Activated CD4-positive, alpha-beta T cell treated with anti-CD3 and anti-CD28 coated beads, Interleukin-2, amount 10 ng/mL, durations not matched to agents 24 days and 14 days (primary cell): ENCODE results near the gene PTPRN2. TPM values are rescaled to one million over a fixed set of nuclear protein-coding genes. Genes with fewer than 3 reads are reported as not detected.

Source experiments
- DNase-seq: peaks from one replicate; pipeline ENCODE4 v3.0.0; 2022
- H3K27ac Mint-ChIP-seq: one replicate; pipeline ENCODE4 v1.8.0; 2022; ENCODE audit warnings: mild to moderate bottlenecking, mixed read lengths
- H3K27me3 Mint-ChIP-seq: one replicate; pipeline ENCODE4 v1.8.0; 2022; ENCODE audit warnings: mixed read lengths
- H3K36me3 Mint-ChIP-seq: one replicate; pipeline ENCODE4 v1.8.0; 2022; ENCODE audit warnings: low read depth, mild to moderate bottlenecking, mixed read lengths
- H3K4me1 Mint-ChIP-seq: one replicate; pipeline ENCODE4 v1.8.0; 2021; ENCODE audit warnings: mixed read lengths
- H3K4me3 Mint-ChIP-seq: one replicate; pipeline ENCODE4 v1.8.0; 2022; ENCODE audit warnings: mild to moderate bottlenecking, moderate library complexity, mixed read lengths
- H3K9me3 Mint-ChIP-seq: one replicate; pipeline ENCODE4 v1.8.0; 2021; ENCODE audit warnings: mixed read lengths
- intact Hi-C: fragments of 100-400 bp; cut with micrococcal nuclease; formaldehyde crosslinking; loops from one replicate; pipeline ENCODE4 v1.15.1; 2023
- total RNA-seq: library from RNA; stranded (reverse); gene quantifications from 2 replicates; pipeline ENCODE4 v1.2.3, GENCODE V29; 2022

Gene PTPRN2
- total RNA-seq, 1 donor from 2014 or later = 0.33 TPM

DNA sequence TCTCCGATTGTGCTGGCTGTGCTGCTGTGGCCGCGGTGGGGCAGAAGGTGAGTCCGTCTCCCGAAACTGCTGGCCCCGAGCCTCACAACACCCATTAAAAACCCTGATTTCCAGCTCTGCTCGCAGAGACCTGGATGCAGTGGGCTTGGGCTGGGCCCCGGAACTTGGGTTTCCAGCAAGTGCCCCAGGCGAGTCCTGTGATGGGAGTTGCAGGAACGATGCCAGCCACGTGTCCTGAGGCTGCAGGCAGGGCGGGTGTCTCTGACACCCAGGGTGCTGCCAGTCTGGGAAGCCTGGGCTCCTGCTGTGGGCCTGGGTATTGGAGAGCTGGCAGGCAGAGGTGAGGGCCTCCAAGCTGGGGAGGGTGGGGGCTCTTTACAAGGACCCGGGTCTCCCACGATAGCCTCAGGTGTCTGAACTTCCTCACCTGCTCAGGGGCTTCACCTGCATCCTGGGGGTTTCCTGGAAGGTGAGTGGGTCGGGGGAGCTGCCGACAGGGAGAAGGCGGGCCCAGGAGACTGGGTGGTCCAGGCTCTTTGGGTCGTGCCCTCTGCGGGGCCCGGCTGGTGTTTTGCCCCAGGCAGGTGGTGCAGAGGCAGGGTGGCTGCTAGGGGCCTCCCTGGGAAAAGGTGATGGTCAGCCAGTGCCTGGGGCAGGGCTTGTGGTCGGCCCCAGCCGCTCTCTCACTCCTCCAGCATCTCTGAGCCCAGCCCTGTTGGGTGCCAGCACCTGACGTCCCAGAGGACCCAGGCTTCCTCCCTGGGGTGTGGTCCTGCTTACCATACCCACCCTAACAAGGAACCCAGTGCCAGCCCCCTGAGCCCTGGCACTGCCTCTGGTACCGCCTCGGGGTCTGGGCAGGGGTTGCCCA, 1070.5 kb downstream of the PTPRN2 start:
- Mint-ChIP-seq H3K4me3 (no peak overlapping the region), H3K36me3 (no peaks in the 10 kb centered on the region), H3K27me3 (peaks cover 5% of the 10 kb centered on the region), H3K4me1 (no peaks in the 10 kb centered on the region), H3K9me3 (no peaks in the 10 kb centered on the region), H3K27ac (no peak overlapping the region)
- intact Hi-C loops = no loop called here
- no peak for DNase-seq

GRCh38 chr7:157516311-157516710, 1071.3 kb downstream of the PTPRN2 start:
- H3K9me3 Mint-ChIP-seq = no peaks in the 10 kb centered on the region
- no peak for DNase-seq
- intact Hi-C loops = no loop called here
- no peaks in the 10 kb centered on the region for H3K4me1 Mint-ChIP-seq
- peaks cover 10% of the 10 kb centered on the region for H3K27me3 Mint-ChIP-seq
- H3K4me3 Mint-ChIP-seq = no peak overlapping the region
- no peak overlapping the region for H3K27ac Mint-ChIP-seq
- H3K36me3 Mint-ChIP-seq = no peaks in the 10 kb centered on the region

GRCh38 chr7:157515342-157516041, 1072.1 kb downstream of the PTPRN2 start:
- H3K36me3 Mint-ChIP-seq = no peaks in the 10 kb centered on the region
- no peaks in the 10 kb centered on the region for H3K9me3 Mint-ChIP-seq
- H3K27me3 Mint-ChIP-seq = peaks cover 16% of the 10 kb centered on the region
- DNase-seq = no peak
- intact Hi-C loops = no loop called here
- no peak overlapping the region for H3K27ac Mint-ChIP-seq
- no peak overlapping the region for H3K4me3 Mint-ChIP-seq
- H3K4me1 Mint-ChIP-seq = no peaks in the 10 kb centered on the region

- no peaks in the 10 kb centered on the region for H3K4me1 Mint-ChIP-seq
- H3K4me3 Mint-ChIP-seq = no peak overlapping the region
- DNase-seq = no peak
- no peaks in the 10 kb centered on the region for H3K9me3 Mint-ChIP-seq
- peaks cover 23% of the 10 kb centered on the region for H3K27me3 Mint-ChIP-seq
- H3K27ac Mint-ChIP-seq = no peak overlapping the region
- intact Hi-C loops = no loop called here
- H3K36me3 Mint-ChIP-seq = no peaks in the 10 kb centered on the region
Measured at GRCh38 chr7:157514746-157515145, 1072.9 kb downstream of the PTPRN2 start.

DNA sequence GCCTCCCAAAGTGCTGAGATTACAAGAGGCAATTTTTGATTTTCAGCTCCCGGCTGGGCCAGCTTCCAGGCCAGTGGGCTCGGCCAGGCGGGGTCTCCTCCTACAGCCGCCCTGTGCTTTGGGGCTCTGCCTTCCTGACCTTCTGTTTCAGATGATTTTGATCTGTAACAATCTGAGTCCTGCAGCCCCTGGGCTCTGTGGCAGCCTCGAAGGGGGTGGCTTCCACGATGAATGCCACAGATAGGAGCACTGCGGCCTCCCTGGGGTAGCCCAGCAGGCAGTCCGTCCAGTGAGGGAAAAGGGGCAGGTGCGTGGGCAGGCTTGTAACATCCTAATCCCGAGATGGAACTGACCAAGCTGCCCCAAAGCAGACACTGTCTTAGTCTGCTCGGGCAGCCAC, 1073.3 kb downstream of the PTPRN2 start:
- H3K4me3 Mint-ChIP-seq = no peak overlapping the region

DNA sequence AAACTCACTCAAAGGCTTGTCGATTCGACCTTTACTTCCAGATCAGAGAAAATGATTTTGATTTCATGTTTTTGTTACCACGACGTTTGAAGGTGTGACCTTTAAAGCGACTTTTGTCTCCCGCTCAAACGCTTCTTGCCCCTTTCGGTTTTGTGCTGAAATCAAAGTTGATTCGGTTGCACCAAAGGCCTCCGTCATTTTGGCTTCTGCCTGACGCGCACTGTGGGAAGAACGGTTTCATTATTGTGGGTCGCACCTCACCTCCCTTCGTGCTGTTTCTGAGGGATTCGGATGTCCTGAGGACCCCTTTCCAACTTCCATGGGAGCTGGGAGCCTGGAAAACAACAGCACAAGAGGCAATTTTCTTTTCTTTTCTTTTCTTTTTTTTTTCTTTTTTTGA, 1073.9 kb downstream of the PTPRN2 start:
- Mint-ChIP-seq H3K36me3 (no peaks in the 10 kb centered on the region), H3K27me3 (peaks cover 29% of the 10 kb centered on the region), H3K9me3 (no peaks in the 10 kb centered on the region), H3K4me1 (no peaks in the 10 kb centered on the region), H3K4me3 (peak overlapping the region; percentile 11), H3K27ac (no peak overlapping the region)
- no peak for DNase-seq
- intact Hi-C loops = no loop called here

More for the DNA sequence above, 1073.3 kb downstream of the PTPRN2 start:
- Mint-ChIP-seq H3K36me3 (no peaks in the 10 kb centered on the region), H3K4me1 (no peaks in the 10 kb centered on the region), H3K9me3 (no peaks in the 10 kb centered on the region), H3K27ac (no peak overlapping the region), H3K27me3 (peaks cover 27% of the 10 kb centered on the region)
- DNase-seq = no peak
- intact Hi-C loops = no loop called here

DNA sequence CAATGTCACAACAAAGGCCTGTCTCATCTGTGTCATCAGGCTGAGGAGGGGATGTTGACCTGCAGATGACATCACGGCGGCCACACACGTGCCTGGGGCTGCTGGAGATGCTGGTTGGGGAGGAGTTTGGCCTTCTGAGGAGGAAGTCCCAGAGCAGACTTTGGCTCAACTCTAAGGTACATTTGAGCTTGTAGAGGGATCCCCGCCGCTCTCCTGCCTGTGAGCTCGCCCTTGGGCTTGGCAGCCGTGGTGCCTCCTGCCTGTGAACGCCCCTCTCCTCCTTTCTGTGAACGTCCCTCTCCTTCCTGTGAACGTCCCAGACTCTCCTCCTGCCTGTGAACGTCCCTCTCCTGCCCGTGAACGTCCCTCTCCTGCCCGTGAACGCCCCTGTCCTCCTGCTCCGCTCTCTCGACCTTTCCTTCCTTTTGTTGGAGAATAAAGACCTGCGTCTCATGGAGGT, 1074.4 kb downstream of the PTPRN2 start:
- intact Hi-C loops = no loop called here
- H3K27ac Mint-ChIP-seq = no peak overlapping the region
- no peaks in the 10 kb centered on the region for H3K9me3 Mint-ChIP-seq
- no peaks in the 10 kb centered on the region for H3K4me1 Mint-ChIP-seq
- peak overlapping the region; percentile 11 for H3K4me3 Mint-ChIP-seq
- peaks cover 32% of the 10 kb centered on the region for H3K27me3 Mint-ChIP-seq
- H3K36me3 Mint-ChIP-seq = no peaks in the 10 kb centered on the region
- no peak for DNase-seq

DNA sequence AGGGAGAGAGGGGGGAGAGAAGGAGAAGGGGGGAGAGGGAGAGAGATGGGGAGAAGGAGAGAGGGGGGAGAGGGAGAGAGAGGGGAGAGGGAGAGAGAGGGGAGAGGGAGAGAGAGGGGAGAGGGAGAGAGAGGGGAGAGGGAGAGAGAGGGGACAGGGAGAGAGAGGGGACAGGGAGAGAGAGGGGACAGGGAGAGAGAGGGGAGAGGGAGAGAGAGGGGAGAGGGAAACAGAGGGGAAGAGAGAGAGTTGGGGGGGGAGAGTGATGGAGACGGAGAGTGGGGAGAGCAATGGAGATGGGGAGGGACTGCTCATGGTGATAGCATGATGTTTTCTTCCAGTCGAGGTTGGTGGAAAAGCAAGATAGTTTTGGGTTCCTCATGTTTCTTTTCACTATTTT, 1078.4 kb downstream of the PTPRN2 start:
- intact Hi-C loops = no loop called here
- H3K4me3 Mint-ChIP-seq = no peak overlapping the region
- DNase-seq = no peak
- H3K27me3 Mint-ChIP-seq = peaks cover 43% of the 10 kb centered on the region
- H3K27ac Mint-ChIP-seq = no peak overlapping the region
- H3K36me3 Mint-ChIP-seq = no peaks in the 10 kb centered on the region
- H3K4me1 Mint-ChIP-seq = no peaks in the 10 kb centered on the region
- H3K9me3 Mint-ChIP-seq = peaks cover 12% of the 10 kb centered on the region

- DNase-seq = no peak
- H3K27ac Mint-ChIP-seq = no peak overlapping the region
- H3K9me3 Mint-ChIP-seq = peaks cover 12% of the 10 kb centered on the region
- no peaks in the 10 kb centered on the region for H3K36me3 Mint-ChIP-seq
- H3K4me1 Mint-ChIP-seq = peaks cover 4% of the 10 kb centered on the region
- H3K4me3 Mint-ChIP-seq = no peak overlapping the region
- intact Hi-C loops = no loop called here
- peaks cover 43% of the 10 kb centered on the region for H3K27me3 Mint-ChIP-seq
Measured at GRCh38 chr7:157508477-157508881, 1079.1 kb downstream of the PTPRN2 start.

DNA sequence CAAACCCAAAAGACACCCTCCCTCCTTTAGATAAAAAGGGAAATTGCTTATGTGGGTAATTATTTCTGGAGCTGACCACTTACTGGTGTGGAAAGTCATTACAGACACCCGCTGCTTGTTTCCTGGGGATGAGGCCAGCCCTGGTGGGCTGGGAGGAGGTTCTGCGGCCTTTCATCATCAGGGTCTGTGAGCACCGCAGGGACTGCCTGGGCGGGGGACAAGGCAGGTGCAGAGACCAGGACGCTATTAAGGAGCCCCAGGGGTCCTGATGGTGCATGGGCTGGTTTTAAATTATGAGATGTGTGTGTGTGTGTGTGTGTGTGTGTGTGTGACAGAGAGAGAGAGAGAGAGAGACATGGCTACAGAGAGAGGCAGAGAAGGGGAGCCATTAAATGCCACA, 1079.6 kb downstream of the PTPRN2 start:
- H3K4me1 Mint-ChIP-seq = peaks cover 9% of the 10 kb centered on the region
- H3K9me3 Mint-ChIP-seq = peaks cover 12% of the 10 kb centered on the region
- H3K27me3 Mint-ChIP-seq = peaks cover 43% of the 10 kb centered on the region
- no peaks in the 10 kb centered on the region for H3K36me3 Mint-ChIP-seq
- intact Hi-C loops = no loop called here
- DNase-seq = no peak
- H3K27ac Mint-ChIP-seq = no peak overlapping the region
- H3K4me3 Mint-ChIP-seq = no peak overlapping the region

- Mint-ChIP-seq H3K4me1 (peaks cover 21% of the 10 kb centered on the region), H3K27me3 (peaks cover 37% of the 10 kb centered on the region), H3K9me3 (peaks cover 12% of the 10 kb centered on the region), H3K4me3 (no peak overlapping the region), H3K27ac (no peak overlapping the region), H3K36me3 (no peaks in the 10 kb centered on the region)
- intact Hi-C loops = no loop called here
- DNase-seq = no peak
Measured at GRCh38 chr7:157506268-157506667, 1081.4 kb downstream of the PTPRN2 start.

- DNase-seq = no peak
- intact Hi-C loops = no loop called here
- Mint-ChIP-seq H3K4me1 (peaks cover 21% of the 10 kb centered on the region), H3K27me3 (peaks cover 31% of the 10 kb centered on the region), H3K27ac (no peak overlapping the region), H3K4me3 (no peak overlapping the region), H3K9me3 (peaks cover 12% of the 10 kb centered on the region), H3K36me3 (no peaks in the 10 kb centered on the region)
Measured at GRCh38 chr7:157505646-157506045, 1082.0 kb downstream of the PTPRN2 start.

DNA sequence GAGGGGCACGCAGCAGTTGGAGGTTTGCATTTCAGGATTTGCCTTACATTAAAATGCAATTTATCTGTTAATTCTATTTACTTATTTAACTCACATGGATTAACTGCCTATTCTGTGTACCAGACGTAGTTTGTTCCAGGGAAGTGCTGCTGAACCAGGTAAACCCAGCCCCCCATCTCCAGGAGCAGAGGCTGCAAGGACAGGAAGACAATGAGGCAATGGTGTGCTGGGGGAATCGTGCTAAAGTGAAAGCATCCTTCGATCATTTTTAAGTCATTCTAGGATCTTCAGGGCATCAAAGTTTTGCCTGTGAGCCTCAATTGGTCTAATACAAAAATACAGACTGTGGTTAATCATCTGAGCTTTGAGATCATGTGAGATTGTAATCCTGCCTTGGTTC, 1084.4 kb downstream of the PTPRN2 start:
- intact Hi-C loops = no loop called here
- no peaks in the 10 kb centered on the region for H3K36me3 Mint-ChIP-seq
- peaks cover 12% of the 10 kb centered on the region for H3K9me3 Mint-ChIP-seq
- H3K4me1 Mint-ChIP-seq = peaks cover 22% of the 10 kb centered on the region
- peaks cover 17% of the 10 kb centered on the region for H3K27me3 Mint-ChIP-seq
- peak overlapping the region; percentile 87 for H3K27ac Mint-ChIP-seq
- peak overlapping the region; percentile 78 for H3K4me3 Mint-ChIP-seq
- DNase-seq = peak; percentile 73

GRCh38 chr7:157502701-157503111, 1084.9 kb downstream of the PTPRN2 start:
- DNase-seq = peak; percentile 91
- Mint-ChIP-seq H3K36me3 (no peaks in the 10 kb centered on the region), H3K9me3 (peaks cover 12% of the 10 kb centered on the region), H3K27me3 (peaks cover 13% of the 10 kb centered on the region), H3K27ac (peak overlapping the region; percentile 87), H3K4me3 (peak overlapping the region; percentile 78), H3K4me1 (peaks cover 22% of the 10 kb centered on the region)
- intact Hi-C loops = loop anchor here (1.0 kb wide), 2 partner anchors 12 to 24 kb away; no protein-coding TSS in a partner anchor
